A204.1 (cell line): Measurements from ENCODE around the gene CFAP126.
"Not testable (repeated sequence)": the region's sequence is repeated elsewhere in the genome, so short reads cannot be mapped to it uniquely, and the experiment has no call there.

Source experiments
- FAIRE-seq: peaks from 2 replicates; lab custom pipeline; 2012; peaks lifted over from hg19 to GRCh38; lab: Jason Lieb, UNC

The CFAP126 gene

GRCh38 chr1:161381707-161382106 lies 14.0 kb upstream of the CFAP126 start:
- FAIRE-seq, result no peak

- FAIRE-seq, result no peak
Observed at GRCh38 chr1:161379071-161379470, 11.4 kb upstream of the CFAP126 start.

- no peak for FAIRE-seq
Observed at GRCh38 chr1:161378014-161378413, 10.3 kb upstream of the CFAP126 start.

DNA sequence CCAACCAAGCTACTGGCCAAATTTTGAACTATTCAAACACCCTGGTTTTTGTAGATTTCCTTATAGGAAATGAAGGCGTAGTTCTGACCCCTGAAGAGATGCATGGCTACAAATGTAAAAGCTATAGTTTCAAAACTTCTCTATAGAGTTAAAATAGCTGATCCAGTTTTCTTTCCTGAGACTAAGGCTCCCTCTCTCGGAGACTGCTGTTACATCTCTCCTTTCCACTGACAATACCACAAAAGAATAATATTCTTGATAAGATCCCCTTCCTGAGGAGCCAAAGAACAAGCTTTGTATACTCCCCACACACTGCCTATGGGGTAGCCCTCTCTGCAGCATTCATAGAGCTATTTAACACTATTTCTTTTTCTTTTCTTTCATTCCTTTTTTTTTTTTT lies 6.7 kb upstream of the CFAP126 start:
- FAIRE-seq, result no peak

- no peak for FAIRE-seq
Observed at GRCh38 chr1:161373442-161373841, 5.8 kb upstream of the CFAP126 start.

DNA sequence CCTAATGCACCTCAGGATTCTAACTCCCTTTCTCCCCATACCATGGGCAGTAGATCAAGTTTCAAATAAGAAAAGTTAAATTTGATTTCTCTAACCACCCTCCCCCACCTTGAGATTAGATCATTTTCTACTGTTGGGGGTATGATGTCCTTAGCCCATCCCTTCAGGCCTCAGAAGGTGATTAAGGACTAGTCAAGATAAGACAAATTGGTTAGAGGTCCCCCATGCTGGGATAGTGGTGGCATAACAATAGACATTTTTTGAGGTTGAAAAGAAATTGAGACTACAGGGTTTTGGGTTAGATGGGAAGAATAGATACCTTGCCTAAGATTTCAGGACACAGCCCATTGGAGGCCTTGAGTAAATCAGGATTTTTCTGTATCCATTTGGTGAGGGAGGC lies 2.5 kb downstream of the CFAP126 start:
- FAIRE-seq, result no peak

DNA sequence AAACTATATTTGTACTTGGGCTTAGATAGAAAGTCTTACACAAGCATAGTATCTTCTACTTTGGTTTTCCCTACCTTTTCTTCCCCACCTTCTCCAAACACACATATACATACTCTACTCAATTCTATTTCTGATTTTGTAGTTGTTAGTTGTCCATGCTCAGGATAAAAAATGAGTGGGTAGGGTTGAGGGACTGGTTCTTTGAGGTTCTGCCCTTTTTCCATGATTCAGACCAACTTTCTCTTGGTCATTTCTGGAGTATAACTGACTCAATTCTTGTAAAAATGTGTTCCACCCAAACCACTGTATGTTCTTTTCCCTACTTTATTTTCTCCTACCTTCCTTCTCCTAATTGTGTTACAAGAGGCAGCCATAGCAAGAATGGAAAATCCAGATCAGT lies 3.3 kb downstream of the CFAP126 start:
- FAIRE-seq, result no peak

DNA sequence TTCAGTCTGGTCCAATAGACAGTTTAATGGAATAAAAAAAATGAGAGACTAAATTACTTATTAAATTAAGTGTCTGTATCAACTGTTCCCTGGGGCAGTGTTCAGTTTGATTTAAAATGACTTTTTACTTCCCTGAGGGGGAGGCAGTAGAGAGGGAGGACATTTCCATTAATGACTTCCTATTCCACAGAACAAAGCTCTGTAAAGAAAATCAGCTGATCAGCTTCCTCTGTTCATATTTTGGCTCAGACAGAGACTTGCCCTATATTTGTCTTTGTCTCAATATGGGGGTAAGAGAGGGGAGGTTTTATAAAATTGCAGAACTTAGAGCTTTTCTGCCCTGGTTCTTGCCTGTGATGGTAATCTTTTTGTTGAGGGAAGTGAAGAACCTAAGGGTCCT lies 8.4 kb downstream of the CFAP126 start:
- FAIRE-seq, result no peak

DNA sequence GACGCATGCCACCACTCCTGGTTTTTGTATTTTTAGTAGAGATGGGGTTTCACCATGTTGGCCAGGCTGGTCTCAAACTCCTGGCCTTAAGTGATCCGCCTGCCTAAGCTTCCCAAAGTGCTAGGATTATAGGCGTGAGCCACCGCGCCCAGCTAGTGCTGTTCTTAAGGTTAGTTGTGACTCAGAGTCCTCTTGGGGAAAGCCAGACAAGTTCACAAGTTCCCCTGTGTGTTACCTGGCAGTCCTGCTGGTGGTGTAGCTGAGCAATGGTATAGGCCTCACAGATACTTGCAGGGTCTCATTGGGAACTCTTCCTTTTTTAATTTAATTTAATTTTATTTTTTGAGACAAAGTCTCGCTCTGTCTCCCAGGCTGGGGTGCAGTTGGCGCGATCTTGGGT lies 10.6 kb downstream of the CFAP126 start:
- FAIRE-seq, result no peak

DNA sequence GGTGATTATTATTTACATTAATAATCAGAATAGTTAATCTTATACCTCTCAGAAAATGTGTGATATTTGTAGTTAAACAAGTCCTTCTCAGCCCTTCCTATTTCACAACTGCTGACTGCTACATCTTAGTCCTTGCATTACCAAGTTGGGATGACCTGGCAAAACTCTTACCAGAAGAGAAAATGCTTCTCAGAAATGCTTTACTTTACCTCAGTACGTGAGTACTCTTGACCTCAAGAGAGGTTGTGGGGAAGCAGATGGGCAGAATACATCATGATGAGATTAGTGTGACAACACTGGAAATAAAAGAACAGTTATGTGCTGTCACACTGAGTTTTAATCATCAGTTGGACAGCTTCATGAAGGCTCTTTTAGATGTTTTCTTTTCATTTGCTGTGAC lies 16.2 kb downstream of the CFAP126 start:
- FAIRE-seq, result no peak

GRCh38 chr1:161350671-161351070 lies 17.0 kb downstream of the CFAP126 start:
- no peak for FAIRE-seq

GRCh38 chr1:161342821-161343220 lies 24.9 kb downstream of the CFAP126 start:
- FAIRE-seq, result no peak

- FAIRE-seq, result no peak
Observed at GRCh38 chr1:161342177-161342576, 25.5 kb downstream of the CFAP126 start.

- FAIRE-seq, result no peak
Observed at GRCh38 chr1:161335796-161336195, 31.9 kb downstream of the CFAP126 start.

GRCh38 chr1:161333166-161333565 lies 34.5 kb downstream of the CFAP126 start:
- FAIRE-seq, result no peak

DNA sequence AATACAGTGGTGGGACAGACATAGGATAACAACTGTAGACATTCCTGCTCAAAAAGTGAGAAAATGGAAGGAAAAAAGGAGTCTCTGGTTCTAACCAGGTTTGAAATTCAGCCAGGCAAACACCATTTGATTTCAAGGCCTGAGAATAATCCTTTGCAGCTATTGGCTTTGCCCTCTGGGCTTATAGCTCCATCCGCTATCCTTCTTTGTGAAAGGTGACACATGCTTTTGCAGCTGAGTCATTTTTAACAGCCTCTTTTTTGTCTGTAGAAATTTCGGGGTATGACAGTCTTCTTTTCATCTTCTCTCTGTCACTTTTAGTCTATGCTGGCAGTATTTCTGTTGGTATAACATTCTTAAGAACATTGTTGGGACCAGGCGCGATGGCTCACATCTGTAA lies 37.3 kb downstream of the CFAP126 start:
- FAIRE-seq, result no peak

GRCh38 chr1:161324020-161324419 lies 43.7 kb downstream of the CFAP126 start:
- FAIRE-seq, result no peak

GRCh38 chr1:161315841-161316674 lies 51.6 kb downstream of the CFAP126 start:
- not testable (repeated sequence) for FAIRE-seq
